H1 (cell line): Measurements from ENCODE around the gene VPS13A. TPM values are rescaled to one million over a fixed set of nuclear protein-coding genes. Genes with fewer than 3 reads are reported as not detected.

ENCODE experiments used
- CTCF ChIA-PET: fragments of 300-600 bp; sonication (Branson Sonifier 250); formaldehyde crosslinking; loops from one replicate; lab custom pipeline; 2021; ENCODE audit not compliant: partially characterized antibody; lab: Charles Lee
- POLR2A ChIA-PET: fragments of 300-600 bp; sonication (Branson Sonifier 250); formaldehyde crosslinking; loops from one replicate; lab custom pipeline; 2021; ENCODE audit warnings: inconsistent platforms; ENCODE audit not compliant: partially characterized antibody; lab: Charles Lee
- DNase-seq, 2 experiments: peaks; one replicate each; pipeline versions ENCODE4 v3.0.0 to v3.0.0-alpha.2; 2010 to 2022; ENCODE audit warnings: low spot score in 2 of 2, low read depth in 1 of 2, mixed read lengths in 1 of 2
- FAIRE-seq: peaks from 2 replicates; lab custom pipeline; 2011; peaks lifted over from hg19 to GRCh38; lab: Jason Lieb, UNC
- H2AFZ ChIP-seq: 2 replicates; pipeline ENCODE4 v1.8.1; 2012; ENCODE audit warnings: low read length, inconsistent platforms
- H2AK5ac ChIP-seq: 2 replicates; pipeline ENCODE4 v1.6.1; 2013; ENCODE audit warnings: low read depth, low read length
- H2BK120ac ChIP-seq: replicated peaks from 2 replicates; pipeline ENCODE3; 2013; ENCODE audit warnings: low read depth, low read length, inconsistent platforms
- H2BK12ac ChIP-seq: 2 replicates; pipeline ENCODE4 v1.6.1; 2013; ENCODE audit warnings: low read depth, low read length
- H2BK15ac ChIP-seq: 2 replicates; pipeline ENCODE4 v1.6.1; 2013; ENCODE audit warnings: low read length
- H2BK20ac ChIP-seq: 2 replicates; pipeline ENCODE4 v1.6.1; 2013; ENCODE audit warnings: low read length
- H2BK5ac ChIP-seq: 2 replicates; pipeline ENCODE4 v1.6.1; 2013; ENCODE audit warnings: low read depth, low read length
- H3K14ac ChIP-seq: 2 replicates; pipeline ENCODE4 v1.6.1; 2013; ENCODE audit warnings: inconsistent platforms; ENCODE audit not compliant: insufficient read length
- H3K18ac ChIP-seq: 2 replicates; pipeline ENCODE4 v1.6.1; 2013; ENCODE audit warnings: low read length; ENCODE audit errors: extremely low read depth
- H3K23ac ChIP-seq: 2 replicates; pipeline ENCODE4 v1.6.1; 2013; ENCODE audit warnings: inconsistent platforms; ENCODE audit not compliant: insufficient read length
- H3K23me2 ChIP-seq: 2 replicates; pipeline ENCODE4 v1.6.1; 2013; ENCODE audit warnings: low read depth, low read length
- H3K27ac ChIP-seq: 2 replicates; pipeline ENCODE4 v1.6.1; 2011; ENCODE audit warnings: low read depth, low read length, inconsistent platforms
- H3K27me3 ChIP-seq, 4 experiments: replicated peaks in 1 of 4; 1 replicate in 1 of 4; 2 replicates in 3 of 4; pipeline versions ENCODE4 v1.6.1 to v1.8.1; 2011 to 2013; ENCODE audit warnings: low read length in 3 of 4, mild to moderate bottlenecking in 3 of 4, inconsistent platforms in 2 of 4, mixed read lengths in 2 of 4, moderate library complexity in 1 of 4; ENCODE audit not compliant: control insufficient read depth in 3 of 4, insufficient read depth in 3 of 4; ENCODE audit errors: extremely low read depth in 1 of 4
- H3K36me3 ChIP-seq, 4 experiments: 2 replicates each; pipeline versions ENCODE4 v1.6.1 to v1.8.1; 2011 to 2013; ENCODE audit warnings: mild to moderate bottlenecking in 4 of 4, low read length in 3 of 4, moderate library complexity in 2 of 4, control low read depth in 1 of 4, inconsistent platforms in 1 of 4; ENCODE audit not compliant: insufficient read depth in 4 of 4, control insufficient read depth in 2 of 4
- H3K4ac ChIP-seq: replicated peaks from 2 replicates; pipeline ENCODE3; 2013; ENCODE audit warnings: low read length, low read depth, mixed read lengths, inconsistent platforms; ENCODE audit not compliant: insufficient read length
- H3K4me1 ChIP-seq, 4 experiments: replicated peaks in 1 of 4; 1 replicate in 1 of 4; 2 replicates in 3 of 4; pipeline versions ENCODE4 v1.6.1 to v1.8.1; 2011 to 2013; ENCODE audit warnings: low read length in 3 of 4, inconsistent platforms in 2 of 4, mixed read lengths in 1 of 4; ENCODE audit not compliant: insufficient read depth in 4 of 4, control insufficient read depth in 3 of 4
- H3K4me2 ChIP-seq, 2 experiments: 2 replicates each; pipeline versions ENCODE4 v1.6.1 to v1.8.1; 2011 to 2013; ENCODE audit warnings: low read depth in 2 of 2, low read length in 2 of 2, control low read depth in 1 of 2, inconsistent platforms in 1 of 2, mild to moderate bottlenecking in 1 of 2; ENCODE audit not compliant: insufficient read depth in 1 of 2
- H3K4me3 ChIP-seq, 4 experiments: fragments of 200-600, 300-600 bp in 1 of 4; sonication (generic), shearing (Covaris generic), sonication (Bioruptor Twin) in 1 of 4; 2 replicates each; pipeline versions ENCODE4 v1.5.1 to v1.8.1; 2011 to 2016; ENCODE audit warnings: low read length in 4 of 4, low read depth in 3 of 4, control low read depth in 2 of 4, inconsistent platforms in 2 of 4, mild to moderate bottlenecking in 2 of 4, mixed read lengths in 1 of 4, moderate library complexity in 1 of 4; ENCODE audit not compliant: insufficient read depth in 2 of 4; ENCODE audit errors: extremely low read depth in 1 of 4
- H3K56ac ChIP-seq: replicated peaks from 2 replicates; pipeline ENCODE3; 2013; ENCODE audit warnings: low read depth, mild to moderate bottlenecking, mixed read lengths, low read length, inconsistent platforms; ENCODE audit not compliant: insufficient read length
- H3K79me1 ChIP-seq: 2 replicates; pipeline ENCODE4 v1.6.1; 2013; ENCODE audit warnings: low read depth, low read length, control low read depth
- H3K79me2 ChIP-seq, 2 experiments: 2 replicates each; pipeline versions ENCODE4 v1.6.1 to v1.8.1; 2012 to 2013; ENCODE audit warnings: low read length in 2 of 2, mild to moderate bottlenecking in 2 of 2, inconsistent platforms in 1 of 2; ENCODE audit not compliant: insufficient read depth in 2 of 2, control insufficient read depth in 1 of 2
- H3K9ac ChIP-seq, 4 experiments: replicated peaks in 1 of 4; 1 replicate in 1 of 4; 2 replicates in 3 of 4; pipeline versions ENCODE4 v1.6.1 to v1.8.1; 2011 to 2013; ENCODE audit warnings: low read depth in 3 of 4, low read length in 3 of 4, control low read depth in 2 of 4, mild to moderate bottlenecking in 2 of 4, moderate library complexity in 2 of 4, inconsistent platforms in 1 of 4; ENCODE audit errors: extremely low read depth in 1 of 4
- H3K9me3 ChIP-seq, 2 experiments: 2 replicates each; pipeline versions ENCODE4 v1.6.1 to v1.8.1; 2012 to 2013; ENCODE audit warnings: mild to moderate bottlenecking in 2 of 2, moderate library complexity in 2 of 2, control low read depth in 1 of 2, inconsistent platforms in 1 of 2, low read depth in 1 of 2, low read length in 1 of 2, mixed read lengths in 1 of 2; ENCODE audit not compliant: insufficient read depth in 2 of 2
- H4K20me1 ChIP-seq, 2 experiments: replicated peaks in 1 of 2; 2 replicates each; pipeline versions ENCODE3 to v1.8.1; 2011 to 2013; ENCODE audit warnings: inconsistent platforms in 2 of 2, low read length in 2 of 2, mild to moderate bottlenecking in 1 of 2; ENCODE audit not compliant: insufficient read depth in 2 of 2, control insufficient read depth in 1 of 2
- H4K5ac ChIP-seq: 2 replicates; pipeline ENCODE4 v1.6.1; 2013; ENCODE audit warnings: low read length, low read depth, mixed read lengths, inconsistent platforms; ENCODE audit not compliant: insufficient read length
- H4K8ac ChIP-seq: 2 replicates; pipeline ENCODE4 v1.8.0; 2013; ENCODE audit warnings: mild to moderate bottlenecking, moderate library complexity, low read length, inconsistent platforms; ENCODE audit not compliant: insufficient read depth; ENCODE audit errors: extremely low read depth
- H4K91ac ChIP-seq: replicated peaks from 2 replicates; pipeline ENCODE3; 2013; ENCODE audit warnings: low read length, mixed read lengths, inconsistent platforms; ENCODE audit not compliant: insufficient read length
- ASH2L ChIP-seq: fragments of 200-600, 300-600 bp; sonication (generic); IDR thresholded peaks from one replicate; pipeline ENCODE4 v1.7.1; 2017; ENCODE audit warnings: low read length
- CEBPB ChIP-seq: IDR thresholded peaks from 2 replicates; pipeline ENCODE4 v1.6.1; 2012; ENCODE audit warnings: low read depth, low read length
- EGR1 ChIP-seq: IDR thresholded peaks from 2 replicates; pipeline ENCODE4 v1.6.1; 2011; ENCODE audit warnings: low read depth, low read length, borderline replicate concordance
- KDM4A ChIP-seq: IDR thresholded peaks from one replicate; pipeline ENCODE4 v1.7.1; 2012; ENCODE audit warnings: low read depth, mild to moderate bottlenecking, moderate library complexity, low read length, inconsistent platforms; ENCODE audit not compliant: severe bottlenecking
- KDM5A ChIP-seq: fragments of 200-600 bp; IDR thresholded peaks from 2 replicates; pipeline ENCODE4 v1.7.1; 2012; ENCODE audit warnings: mild to moderate bottlenecking, low read length, inconsistent platforms, mixed read lengths
- MAX ChIP-seq: IDR thresholded peaks from 2 replicates; pipeline ENCODE4 v1.6.1; 2012; ENCODE audit warnings: inconsistent platforms
- RBBP5 ChIP-seq: IDR thresholded peaks from 2 replicates; pipeline ENCODE4 v1.7.1; 2012; ENCODE audit warnings: low read depth, mild to moderate bottlenecking, inconsistent platforms, low read length, moderate library complexity, borderline replicate concordance
- RNF2 ChIP-seq: fragments of 200-900, 300-1000 bp; sonication (generic); IDR thresholded peaks from 2 replicates; pipeline ENCODE4 v1.7.1; 2016; ENCODE audit warnings: borderline replicate concordance, low read depth, mild to moderate bottlenecking, antibody characterized with exemption, low read length; ENCODE audit not compliant: poor library complexity, severe bottlenecking; ENCODE audit errors: missing control alignments
- RXRA ChIP-seq: IDR thresholded peaks from 2 replicates; pipeline ENCODE4 v1.6.1; 2011; ENCODE audit warnings: low read depth, mild to moderate bottlenecking, low read length, moderate library complexity; ENCODE audit not compliant: insufficient read depth
- SAP30 ChIP-seq: fragments of 300-600 bp; sonication (generic); IDR thresholded peaks from 2 replicates; pipeline ENCODE4 v1.7.1; 2012; ENCODE audit warnings: low read length, moderate library complexity, mild to moderate bottlenecking, inconsistent platforms; ENCODE audit not compliant: insufficient read depth, insufficient replicate concordance
- SIN3A ChIP-seq, 2 experiments: IDR thresholded peaks in 1 of 2; conservative IDR thresholded peaks in 1 of 2; 2 replicates each; pipeline ENCODE4 v1.6.1; 2011 to 2012; ENCODE audit warnings: low read length in 2 of 2, improper control_type of control experiment in 1 of 2, low read depth in 1 of 2, mild to moderate bottlenecking in 1 of 2
- SIRT6 ChIP-seq: IDR thresholded peaks from one replicate; pipeline ENCODE4 v1.7.1; 2012; ENCODE audit warnings: low read length, inconsistent platforms
- SP1 ChIP-seq: IDR thresholded peaks from 2 replicates; pipeline ENCODE4 v1.6.1; 2011; ENCODE audit warnings: low read depth, low read length
- YY1 ChIP-seq: IDR thresholded peaks from 2 replicates; pipeline ENCODE4 v1.6.1; 2011; ENCODE audit warnings: low read depth, mild to moderate bottlenecking, low read length
- WGBS, 2 experiments: shearing (Covaris generic) in 1 of 2; methylation state at CpG; one replicate each; pipeline versions ENCODE4 v1.1.6 to v1.1.7; 2013 to 2015; ENCODE audit warnings: low lambda C conversion rate in 2 of 2, mixed read lengths in 2 of 2, inconsistent platforms in 1 of 2, low coverage in 1 of 2, missing lambda C conversion rate in 1 of 2; ENCODE audit not compliant: insufficient replicate concordance in 2 of 2, insufficient coverage in 1 of 2, insufficient read length in 1 of 2; ENCODE audit errors: extremely low coverage in 1 of 2, missing lambda C conversion rate in 1 of 2; 5-methylcytosine and 5-hydroxymethylcytosine counted together
- polyA plus RNA-seq, 7 experiments: library from polyadenylated mRNA; depleted of rRNA in 3 of 7; stranded (reverse) in 5 of 7; unstranded in 2 of 7; fragments of >200 nt in 5 of 7; fragments of 200-250 nt in 2 of 7; gene quantifications; 1 replicate in 5 of 7; 2 replicates in 1 of 7; 4 replicates in 1 of 7; pipeline versions ENCODE4 v1.2.1 to v1.2.3, GENCODE V29; 2011 to 2013; ENCODE audit warnings: missing spikeins in 2 of 7, mixed read lengths in 2 of 7
- total RNA-seq: library from RNA; stranded (reverse); fragmentation: NEBNext Ultra II Directional; extraction: Animal tissue kit (Norgen Biotek cat#: 25700); gene quantifications from 2 replicates; pipeline ENCODE4 v1.2.1, GENCODE V29; 2021

Gene VPS13A
- total and polyA plus RNA-seq, 2 of the 8 experiments (the other 6 are each of a cell fraction or from before 2014, with no cell fraction given), result 6.0 to 36.5 TPM

- CTCF ChIA-PET, result interaction anchor here (0.8 to 20.5 kb wide), 6 partner anchors 12 to 320 kb away, joined by 3 to 384 read pairs (median 22); no protein-coding TSS in a partner anchor
- H4K8ac ChIP-seq, result no peak overlapping the region
- H3K4ac ChIP-seq, result no peak overlapping the region
- no peak for DNase-seq
- no peaks in the 10 kb centered on the region for H3K23me2 ChIP-seq
- H3K79me2 ChIP-seq, result no peaks in the 10 kb centered on the region
- no peak overlapping the region for H2BK20ac ChIP-seq
- H4K20me1 ChIP-seq, result no peaks in the 10 kb centered on the region
- no peak overlapping the region for H2BK5ac ChIP-seq
- POLR2A ChIA-PET, result interaction anchor here (0.7 kb wide), 1 partner anchor 865 kb away, joined by 3 read pairs; the partner anchor contains the start of gene PSAT1
- no peak overlapping the region for H3K23ac ChIP-seq
- FAIRE-seq, result no peak
- no peak overlapping the region for H2AFZ ChIP-seq
- H3K79me1 ChIP-seq, result no peaks in the 10 kb centered on the region
- no peak overlapping the region for H2BK12ac ChIP-seq
- H4K5ac ChIP-seq, result no peak overlapping the region
- no peaks in the 10 kb centered on the region for H3K36me3 ChIP-seq
- H3K9me3 ChIP-seq, result no peaks in the 10 kb centered on the region
- H3K9ac ChIP-seq, result no peak overlapping the region
- no peak overlapping the region for H3K56ac ChIP-seq
- no peak overlapping the region for H3K27ac ChIP-seq
- no peak overlapping the region for H2BK120ac ChIP-seq
- H3K18ac ChIP-seq, result no peak overlapping the region
- H2BK15ac ChIP-seq, result no peak overlapping the region
- no peak overlapping the region for H3K14ac ChIP-seq
- no peak overlapping the region for H4K91ac ChIP-seq
- H3K4me1 ChIP-seq, result no peaks in the 10 kb centered on the region
- no peak overlapping the region for H3K4me3 ChIP-seq
- H3K4me2 ChIP-seq, result no peak overlapping the region
- no peak overlapping the region for H2AK5ac ChIP-seq
- 88% methylated on average over 6 of the region's 6 CpGs; no CpG with 5 or more reads in 1 of the 2 experiments for WGBS, 2 experiments
- no peaks in the 10 kb centered on the region for H3K27me3 ChIP-seq
- TF ChIP-seq MAX, result no peak
- TF ChIP-seq RNF2, result no peak
- no peak for TF ChIP-seq ASH2L
- TF ChIP-seq CEBPB, result no peak
- no peak for TF ChIP-seq KDM5A
- TF ChIP-seq EGR1, result no peak
- TF ChIP-seq RBBP5, result no peak
- no peak for TF ChIP-seq SAP30
- TF ChIP-seq KDM4A, result no peak
- no peak for TF ChIP-seq SIRT6
- TF ChIP-seq SP1, result no peak
- TF ChIP-seq RXRA, result no peak
- TF ChIP-seq YY1, result no peak
- no peak for TF ChIP-seq SIN3A (conservative IDR thresholded peaks at IDR 0.05 in 1 of 2, IDR thresholded peaks at IDR 0.05 in 1 of 2; ENCODE audit: low read depth in 1 of 2, low read length in 2 of 2)
Measured at GRCh38 chr9:77432053-77432452, 254.7 kb downstream of the VPS13A start.
